ENCODE measurements around the gene GPR35. TPM values are rescaled to one million over a fixed set of nuclear protein-coding genes. Genes with fewer than 3 reads are reported as not detected.

Gene GPR35
- total and polyA plus RNA-seq, 2 of the 13 experiments (the other 11 are each of a cell fraction or from before 2014, with no cell fraction given) = 27.1 to 44.2 TPM

DNA sequence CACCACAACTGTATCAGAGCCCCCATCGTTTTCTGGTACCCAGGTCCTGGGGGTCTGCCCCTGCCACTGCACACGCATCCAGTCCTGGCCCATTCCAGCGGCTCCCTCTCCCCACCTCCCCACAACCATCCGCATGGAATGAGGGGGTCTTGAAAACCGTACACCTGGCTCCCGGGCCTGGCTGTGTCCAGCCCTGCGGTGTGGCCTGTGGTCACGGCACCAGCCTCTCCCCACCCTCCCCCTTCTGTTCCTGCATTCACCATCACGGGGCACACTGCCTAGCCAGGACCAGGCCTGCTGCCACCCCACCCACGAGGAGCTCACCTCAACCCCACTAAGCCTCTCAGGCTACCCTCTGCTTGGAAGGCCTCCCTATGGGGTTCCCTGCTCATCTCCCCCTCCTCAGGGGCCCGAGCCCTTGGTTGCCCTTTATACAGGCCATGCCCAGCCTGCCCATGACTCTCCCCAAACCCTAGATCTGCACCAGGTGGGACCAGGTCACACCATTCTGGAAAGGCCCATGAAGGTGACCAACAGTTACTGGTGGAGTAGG, 11.4 kb downstream of the GPR35 start (continued):
- TF ChIP-seq, protein P1, sequence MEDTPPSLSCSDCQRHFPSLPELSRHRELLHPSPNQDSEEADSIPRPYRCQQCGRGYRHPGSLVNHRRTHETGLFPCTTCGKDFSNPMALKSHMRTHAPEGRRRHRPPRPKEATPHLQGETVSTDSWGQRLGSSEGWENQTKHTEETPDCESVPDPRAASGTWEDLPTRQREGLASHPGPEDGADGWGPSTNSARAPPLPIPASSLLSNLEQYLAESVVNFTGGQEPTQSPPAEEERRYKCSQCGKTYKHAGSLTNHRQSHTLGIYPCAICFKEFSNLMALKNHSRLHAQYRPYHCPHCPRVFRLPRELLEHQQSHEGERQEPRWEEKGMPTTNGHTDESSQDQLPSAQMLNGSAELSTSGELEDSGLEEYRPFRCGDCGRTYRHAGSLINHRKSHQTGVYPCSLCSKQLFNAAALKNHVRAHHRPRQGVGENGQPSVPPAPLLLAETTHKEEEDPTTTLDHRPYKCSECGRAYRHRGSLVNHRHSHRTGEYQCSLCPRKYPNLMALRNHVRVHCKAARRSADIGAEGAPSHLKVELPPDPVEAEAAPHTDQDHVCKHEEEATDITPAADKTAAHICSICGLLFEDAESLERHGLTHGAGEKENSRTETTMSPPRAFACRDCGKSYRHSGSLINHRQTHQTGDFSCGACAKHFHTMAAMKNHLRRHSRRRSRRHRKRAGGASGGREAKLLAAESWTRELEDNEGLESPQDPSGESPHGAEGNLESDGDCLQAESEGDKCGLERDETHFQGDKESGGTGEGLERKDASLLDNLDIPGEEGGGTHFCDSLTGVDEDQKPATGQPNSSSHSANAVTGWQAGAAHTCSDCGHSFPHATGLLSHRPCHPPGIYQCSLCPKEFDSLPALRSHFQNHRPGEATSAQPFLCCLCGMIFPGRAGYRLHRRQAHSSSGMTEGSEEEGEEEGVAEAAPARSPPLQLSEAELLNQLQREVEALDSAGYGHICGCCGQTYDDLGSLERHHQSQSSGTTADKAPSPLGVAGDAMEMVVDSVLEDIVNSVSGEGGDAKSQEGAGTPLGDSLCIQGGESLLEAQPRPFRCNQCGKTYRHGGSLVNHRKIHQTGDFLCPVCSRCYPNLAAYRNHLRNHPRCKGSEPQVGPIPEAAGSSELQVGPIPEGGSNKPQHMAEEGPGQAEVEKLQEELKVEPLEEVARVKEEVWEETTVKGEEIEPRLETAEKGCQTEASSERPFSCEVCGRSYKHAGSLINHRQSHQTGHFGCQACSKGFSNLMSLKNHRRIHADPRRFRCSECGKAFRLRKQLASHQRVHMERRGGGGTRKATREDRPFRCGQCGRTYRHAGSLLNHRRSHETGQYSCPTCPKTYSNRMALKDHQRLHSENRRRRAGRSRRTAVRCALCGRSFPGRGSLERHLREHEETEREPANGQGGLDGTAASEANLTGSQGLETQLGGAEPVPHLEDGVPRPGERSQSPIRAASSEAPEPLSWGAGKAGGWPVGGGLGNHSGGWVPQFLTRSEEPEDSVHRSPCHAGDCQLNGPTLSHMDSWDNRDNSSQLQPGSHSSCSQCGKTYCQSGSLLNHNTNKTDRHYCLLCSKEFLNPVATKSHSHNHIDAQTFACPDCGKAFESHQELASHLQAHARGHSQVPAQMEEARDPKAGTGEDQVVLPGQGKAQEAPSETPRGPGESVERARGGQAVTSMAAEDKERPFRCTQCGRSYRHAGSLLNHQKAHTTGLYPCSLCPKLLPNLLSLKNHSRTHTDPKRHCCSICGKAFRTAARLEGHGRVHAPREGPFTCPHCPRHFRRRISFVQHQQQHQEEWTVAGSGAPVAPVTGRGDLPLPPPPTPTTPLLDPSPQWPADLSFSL (CRISPR knock-in tag; IDR thresholded peaks at IDR 0.05) = no peak
- no peak for TF ChIP-seq NFE2L1 (CRISPR knock-in tag; IDR thresholded peaks at IDR 0.05; ENCODE audit: borderline replicate concordance)
- no peak for TF ChIP-seq RARG (CRISPR knock-in tag; IDR thresholded peaks at IDR 0.05; ENCODE audit: low read depth)

GRCh38 chr2:240637116-240637900, 12.0 kb downstream of the GPR35 start:
- no peak overlapping the region for H3K4me3 ChIP-seq (replicated peaks in 1 of 3; ENCODE audit: insufficient read depth in 1 of 3, low read depth in 2 of 3, low read length in 3 of 3)
- FAIRE-seq = no peak
- no peak overlapping the region for H3K9ac ChIP-seq (ENCODE audit: insufficient read depth, low read depth, low read length)
- TF ChIP-seq GPBP1L1 (CRISPR knock-in tag; IDR thresholded peaks at IDR 0.05) = no peak
- TF ChIP-seq GFI1 (CRISPR knock-in tag; IDR thresholded peaks at IDR 0.05; ENCODE audit: borderline replicate concordance) = no peak
- no peak for TF ChIP-seq ZNF513 (CRISPR knock-in tag; conservative IDR thresholded peaks at IDR 0.05)
- no peak for TF ChIP-seq PAWR (CRISPR knock-in tag; IDR thresholded peaks at IDR 0.05; ENCODE audit: borderline replicate concordance)
- no peak for TF ChIP-seq ONECUT2 (CRISPR knock-in tag; IDR thresholded peaks at IDR 0.05)
- no peak for TF ChIP-seq FOXO1 (CRISPR knock-in tag; IDR thresholded peaks at IDR 0.05)
- TF ChIP-seq SIX1 (CRISPR knock-in tag; IDR thresholded peaks at IDR 0.05; ENCODE audit: borderline replicate concordance) = no peak

More at GRCh38 chr2:240637116-240637900, 12.0 kb downstream of the GPR35 start:
- Histone ChIP-seq H3K79me2 (ENCODE audit: insufficient read depth, low read length) (no peaks in the 10 kb centered on the region), H3K4me2 (ENCODE audit: low read depth, low read length) (no peak overlapping the region), H3K27me3 (ENCODE audit: control insufficient read depth in 1 of 2, insufficient read depth in 2 of 2, low read length in 2 of 2) (peaks cover 12 to 36% of the 10 kb centered on the region in 2 experiments), H3K4me1 (ENCODE audit: insufficient read depth, low read length) (no peaks in the 10 kb centered on the region), H4K20me1 (ENCODE audit: insufficient read depth, low read length) (no peaks in the 10 kb centered on the region), H3K36me3 (replicated peaks in 1 of 2; ENCODE audit: control insufficient read depth in 1 of 2, insufficient read depth in 2 of 2, low read length in 2 of 2) (no peaks in the 10 kb centered on the region), H3K9me3 (ENCODE audit: low read length) (peaks cover 33% of the 10 kb centered on the region), H2AFZ (ENCODE audit: low read length) (no peak overlapping the region), H3K27ac (ENCODE audit: extremely low read length, insufficient read depth, low read length) (no peak overlapping the region)
- DNase-seq (ENCODE audit: low spot score) = no peak
- BruUV-seq (replicated peaks) = no TSS peak
- WGBS (ENCODE audit: low lambda C conversion rate) = 35% methylated on average over 14 of the region's 17 CpGs
- in situ Hi-C loops (cut with HindIII; ENCODE audit: extremely low pct_ligation_motif_present, low pct_unique_long_range_greater_than_20kb) (no loop called here), intact Hi-C loops (cut with micrococcal nuclease; ENCODE audit: unreplicated experiment) (no loop called here)
- ChIA-PET POLR2A (no interaction called here), CTCF (ENCODE audit: low intra/inter-chr PET ratio, low total read pairs) (no interaction called here)
- no peak for ATAC-seq
